HL-60 (cell line): ENCODE data around the gene TUBGCP6.

ENCODE experiments used
- DNase-seq, 2 experiments: peaks; one replicate each; pipeline ENCODE4 v3.0.0-alpha.2; 2010 to 2020; ENCODE audit warnings: low read depth in 1 of 2, low spot score in 1 of 2
- H3K27ac ChIP-seq: fragments of 250-450 bp; sonication (Bioruptor Pico); replicated peaks from 2 replicates; pipeline ENCODE4 v1.5.1; 2020; ENCODE audit warnings: mild to moderate bottlenecking, moderate library complexity
- H3K27me3 ChIP-seq: fragments of 250-450 bp; sonication (Bioruptor Pico); 2 replicates; pipeline ENCODE4 v1.5.1; 2021; ENCODE audit warnings: mild to moderate bottlenecking, moderate library complexity; ENCODE audit not compliant: insufficient read depth, poor library complexity, severe bottlenecking
- H3K4me3 ChIP-seq: replicated peaks from 2 replicates; pipeline ENCODE4 v1.5.1; 2011; ENCODE audit warnings: mild to moderate bottlenecking, control low read depth, low read length; ENCODE audit not compliant: insufficient read depth
- GABPA ChIP-seq: IDR thresholded peaks from 2 replicates; pipeline ENCODE4 v1.6.1; 2012; ENCODE audit warnings: low read depth
- POLR2AphosphoS5 ChIP-seq: IDR thresholded peaks from 2 replicates; pipeline ENCODE4 v1.6.1; 2012; ENCODE audit warnings: low read depth
- REST ChIP-seq: IDR thresholded peaks from 2 replicates; pipeline ENCODE4 v1.6.1; 2012; ENCODE audit warnings: low read depth; ENCODE audit not compliant: insufficient replicate concordance
- SPI1 ChIP-seq: IDR thresholded peaks from 2 replicates; pipeline ENCODE4 v1.6.1; 2012; ENCODE audit warnings: low read depth, mild to moderate bottlenecking, borderline replicate concordance
- TF ChIP-seq, protein P1 (sequence below): IDR thresholded peaks from one replicate; pipeline ENCODE4 v1.5.1; 2011; ENCODE audit warnings: low read length, control low read depth, inconsistent platforms; ENCODE audit not compliant: insufficient read depth

Gene TUBGCP6

GRCh38 chr22:50226063-50226874 lies 18.6 kb downstream of the TUBGCP6 start:
- H3K4me3 ChIP-seq = no peak overlapping the region
- TF ChIP-seq GABPA = no peak
- no peak for TF ChIP-seq SPI1
- no peak for TF ChIP-seq POLR2AphosphoS5
- no peak for TF ChIP-seq REST
- TF ChIP-seq, protein P1, sequence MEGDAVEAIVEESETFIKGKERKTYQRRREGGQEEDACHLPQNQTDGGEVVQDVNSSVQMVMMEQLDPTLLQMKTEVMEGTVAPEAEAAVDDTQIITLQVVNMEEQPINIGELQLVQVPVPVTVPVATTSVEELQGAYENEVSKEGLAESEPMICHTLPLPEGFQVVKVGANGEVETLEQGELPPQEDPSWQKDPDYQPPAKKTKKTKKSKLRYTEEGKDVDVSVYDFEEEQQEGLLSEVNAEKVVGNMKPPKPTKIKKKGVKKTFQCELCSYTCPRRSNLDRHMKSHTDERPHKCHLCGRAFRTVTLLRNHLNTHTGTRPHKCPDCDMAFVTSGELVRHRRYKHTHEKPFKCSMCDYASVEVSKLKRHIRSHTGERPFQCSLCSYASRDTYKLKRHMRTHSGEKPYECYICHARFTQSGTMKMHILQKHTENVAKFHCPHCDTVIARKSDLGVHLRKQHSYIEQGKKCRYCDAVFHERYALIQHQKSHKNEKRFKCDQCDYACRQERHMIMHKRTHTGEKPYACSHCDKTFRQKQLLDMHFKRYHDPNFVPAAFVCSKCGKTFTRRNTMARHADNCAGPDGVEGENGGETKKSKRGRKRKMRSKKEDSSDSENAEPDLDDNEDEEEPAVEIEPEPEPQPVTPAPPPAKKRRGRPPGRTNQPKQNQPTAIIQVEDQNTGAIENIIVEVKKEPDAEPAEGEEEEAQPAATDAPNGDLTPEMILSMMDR = no peak

GRCh38 chr22:50225200-50225969 lies 19.4 kb downstream of the TUBGCP6 start:
- H3K4me3 ChIP-seq = no peak overlapping the region
- TF ChIP-seq POLR2AphosphoS5 (no peak), GABPA (no peak), REST (no peak), SPI1 (no peak)
- TF ChIP-seq, protein P1 = no peak
- no peak for DNase-seq
- H3K27me3 ChIP-seq = no peaks in the 10 kb centered on the region
- H3K27ac ChIP-seq = no peak overlapping the region

More at GRCh38 chr22:50226063-50226874, 18.6 kb downstream of the TUBGCP6 start:
- no peaks in the 10 kb centered on the region for H3K27me3 ChIP-seq
- H3K27ac ChIP-seq = no peak overlapping the region
- no peak for DNase-seq

DNA sequence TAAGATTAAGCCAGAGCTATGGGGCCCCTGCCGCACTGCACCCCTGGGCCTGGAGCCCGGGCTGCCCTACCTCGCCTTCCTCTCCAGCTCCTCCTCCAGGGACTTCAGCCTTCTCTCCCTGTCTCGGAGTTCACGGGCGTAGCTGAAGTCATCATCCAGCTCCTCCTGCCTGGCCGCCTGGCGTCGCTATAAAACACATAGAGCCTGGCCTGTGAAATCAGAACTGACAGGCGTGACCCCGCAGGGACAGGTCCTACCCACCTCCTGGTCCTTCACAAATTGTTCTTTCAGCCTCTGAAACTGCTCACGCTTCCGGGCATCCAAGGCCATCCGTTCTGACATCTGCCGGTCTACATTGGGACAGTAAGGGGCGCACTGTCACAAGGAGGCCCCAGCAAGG lies 20.8 kb downstream of the TUBGCP6 start:
- Histone ChIP-seq H3K27me3 (no peaks in the 10 kb centered on the region), H3K27ac (no peak overlapping the region), H3K4me3 (no peak overlapping the region)
- no peak for DNase-seq
- TF ChIP-seq POLR2AphosphoS5 (no peak), GABPA (no peak), SPI1 (no peak), REST (no peak)
- TF ChIP-seq, protein P1 = no peak
